ENCODE measurements around the gene SELENOT.
"Not testable (repeated sequence)": the region's sequence is repeated elsewhere in the genome, so short reads cannot be mapped to it uniquely, and the experiment has no call there.

Gene SELENOT, protein sequence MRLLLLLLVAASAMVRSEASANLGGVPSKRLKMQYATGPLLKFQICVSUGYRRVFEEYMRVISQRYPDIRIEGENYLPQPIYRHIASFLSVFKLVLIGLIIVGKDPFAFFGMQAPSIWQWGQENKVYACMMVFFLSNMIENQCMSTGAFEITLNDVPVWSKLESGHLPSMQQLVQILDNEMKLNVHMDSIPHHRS

GRCh38 chr3:150603153-150603979 is at the start of gene SELENOT:
SELENOT (plus strand) TSS chr3:150603321; CDS start chr3:150603363, 42 bp downstream.
- peak; percentile 93 to 98 for DNase-seq

- DNase-seq = no peak
Measured at GRCh38 chr3:150555859-150556436, 47.2 kb upstream of the SELENOT start.

- no peak for DNase-seq
Measured at GRCh38 chr3:150556792-150557191, 46.3 kb upstream of the SELENOT start.

- DNase-seq = no peak
Measured at GRCh38 chr3:150557725-150558124, 45.4 kb upstream of the SELENOT start.

DNA sequence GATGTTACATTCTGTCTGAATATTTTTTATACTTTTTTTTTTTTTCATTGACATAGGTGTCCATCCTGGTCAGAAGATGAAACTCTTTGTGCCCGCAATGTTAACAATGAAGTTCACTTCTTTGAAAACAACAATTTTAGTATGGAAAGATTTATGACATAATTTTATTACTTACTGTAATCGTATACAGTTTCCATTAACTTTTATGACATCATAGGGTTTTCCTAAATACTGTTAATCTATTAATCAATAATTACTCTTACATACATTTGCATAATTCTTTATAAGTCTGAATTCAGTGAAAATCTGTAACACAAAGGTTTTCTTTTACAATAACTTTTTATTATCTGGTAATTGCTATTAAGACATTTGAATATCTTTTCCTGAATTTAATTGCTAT is 38.9 kb upstream of the SELENOT start:
- no peak for DNase-seq

DNA sequence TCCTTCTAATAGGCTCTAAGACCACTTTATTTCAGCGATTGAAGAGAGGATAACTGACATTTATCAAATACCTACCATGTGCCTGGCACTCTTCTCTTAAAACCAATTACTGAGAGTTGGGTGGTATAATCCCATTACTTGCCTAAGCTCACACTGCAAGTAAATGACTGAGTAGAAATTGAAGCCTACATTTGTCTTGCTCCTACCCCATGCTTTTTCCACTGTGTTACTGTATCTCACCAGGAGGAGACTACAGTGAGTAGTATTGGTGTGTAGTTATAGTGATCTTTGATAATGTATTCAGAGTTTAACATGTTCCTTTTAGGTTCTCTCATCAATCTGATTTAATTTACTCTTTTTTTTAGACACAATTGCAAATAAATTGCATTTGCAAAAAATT is 35.8 kb upstream of the SELENOT start:
- DNase-seq = no peak

- peak in 1 of 2 experiments; percentile 16 for DNase-seq
Measured at GRCh38 chr3:150577855-150578254, 25.3 kb upstream of the SELENOT start.

DNA sequence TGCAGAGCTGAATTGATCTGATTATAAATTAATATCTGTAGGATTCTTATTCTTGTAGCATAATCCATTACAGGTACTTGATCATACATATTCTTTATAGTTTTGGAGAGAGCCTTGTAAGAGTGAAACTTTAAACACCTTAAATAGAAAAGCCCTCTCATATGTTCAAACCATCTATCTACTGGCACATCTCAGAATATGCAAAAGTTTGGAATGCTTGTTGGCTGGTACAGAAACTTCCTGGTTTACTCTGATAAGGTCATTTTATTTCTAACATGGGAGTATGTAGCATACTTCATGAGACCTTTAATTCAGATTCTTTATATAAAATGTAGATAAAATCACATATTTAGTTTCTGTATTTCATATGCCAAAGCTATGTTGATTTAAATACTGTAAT is 21.9 kb upstream of the SELENOT start:
- DNase-seq = no peak

DNA sequence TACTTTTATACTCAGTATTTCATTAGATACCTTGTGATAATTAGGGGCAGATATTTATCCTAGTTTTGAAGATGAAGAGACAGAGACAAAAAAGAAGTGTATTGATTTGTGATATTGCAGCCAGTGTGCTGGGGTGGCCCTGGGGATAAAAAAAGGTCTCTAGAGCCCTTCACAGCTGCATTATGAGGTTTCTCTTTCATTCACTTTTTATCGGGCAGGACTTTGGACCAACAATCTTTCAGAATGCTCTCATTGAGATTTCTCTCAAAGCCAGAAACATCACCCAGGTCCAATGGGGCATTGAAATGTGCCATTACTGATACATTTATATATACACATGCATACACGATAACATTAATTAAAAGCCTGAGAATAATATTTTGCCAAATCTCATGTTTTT is 20.5 kb upstream of the SELENOT start:
- DNase-seq = no peak

- DNase-seq = no peak
Measured at GRCh38 chr3:150583028-150583427, 20.1 kb upstream of the SELENOT start.

GRCh38 chr3:150588027-150588830 is 14.9 kb upstream of the SELENOT start:
- no peak for DNase-seq

DNA sequence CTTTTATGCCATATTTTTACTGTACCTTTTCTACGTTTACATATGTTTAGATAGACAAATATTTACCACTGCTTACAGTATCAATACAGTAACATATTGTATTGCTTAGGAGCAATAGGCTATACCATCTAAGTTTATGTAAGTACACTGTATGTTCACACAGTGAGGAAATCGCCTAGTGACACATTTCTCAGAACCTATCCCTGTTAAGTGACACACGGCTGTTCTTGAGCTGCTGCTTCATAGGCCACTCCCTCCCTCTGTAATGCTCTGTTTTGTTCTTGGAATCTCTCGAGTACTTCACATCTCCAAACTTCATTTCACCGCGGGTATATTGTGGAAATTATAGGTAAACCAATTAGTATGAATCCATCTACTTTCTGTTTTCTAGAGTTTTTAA is 13.4 kb upstream of the SELENOT start:
- DNase-seq = no peak

GRCh38 chr3:150594150-150594549 is 9.0 kb upstream of the SELENOT start:
- DNase-seq = no peak

DNA sequence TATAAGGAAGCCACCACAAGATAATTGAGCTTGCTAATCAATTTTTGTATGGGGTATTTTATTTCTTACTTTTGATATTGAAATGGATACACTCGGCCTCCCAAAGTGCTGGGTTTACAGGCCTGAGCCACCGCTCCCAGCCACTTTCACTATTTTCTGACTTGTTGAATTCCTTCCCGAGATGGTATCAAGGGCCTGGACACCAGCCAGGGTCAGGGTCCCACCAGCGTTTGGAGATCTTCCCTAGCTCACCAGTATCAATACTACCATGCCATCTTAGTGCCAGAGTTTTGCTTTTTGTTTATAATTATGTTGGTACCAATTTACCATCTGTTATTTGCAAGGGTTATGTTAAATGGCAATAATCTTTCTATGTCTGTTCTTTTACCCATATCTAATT is 5.5 kb upstream of the SELENOT start:
- DNase-seq = no peak

- DNase-seq = no peak
Measured at GRCh38 chr3:150599611-150600297, 3.4 kb upstream of the SELENOT start.

DNA sequence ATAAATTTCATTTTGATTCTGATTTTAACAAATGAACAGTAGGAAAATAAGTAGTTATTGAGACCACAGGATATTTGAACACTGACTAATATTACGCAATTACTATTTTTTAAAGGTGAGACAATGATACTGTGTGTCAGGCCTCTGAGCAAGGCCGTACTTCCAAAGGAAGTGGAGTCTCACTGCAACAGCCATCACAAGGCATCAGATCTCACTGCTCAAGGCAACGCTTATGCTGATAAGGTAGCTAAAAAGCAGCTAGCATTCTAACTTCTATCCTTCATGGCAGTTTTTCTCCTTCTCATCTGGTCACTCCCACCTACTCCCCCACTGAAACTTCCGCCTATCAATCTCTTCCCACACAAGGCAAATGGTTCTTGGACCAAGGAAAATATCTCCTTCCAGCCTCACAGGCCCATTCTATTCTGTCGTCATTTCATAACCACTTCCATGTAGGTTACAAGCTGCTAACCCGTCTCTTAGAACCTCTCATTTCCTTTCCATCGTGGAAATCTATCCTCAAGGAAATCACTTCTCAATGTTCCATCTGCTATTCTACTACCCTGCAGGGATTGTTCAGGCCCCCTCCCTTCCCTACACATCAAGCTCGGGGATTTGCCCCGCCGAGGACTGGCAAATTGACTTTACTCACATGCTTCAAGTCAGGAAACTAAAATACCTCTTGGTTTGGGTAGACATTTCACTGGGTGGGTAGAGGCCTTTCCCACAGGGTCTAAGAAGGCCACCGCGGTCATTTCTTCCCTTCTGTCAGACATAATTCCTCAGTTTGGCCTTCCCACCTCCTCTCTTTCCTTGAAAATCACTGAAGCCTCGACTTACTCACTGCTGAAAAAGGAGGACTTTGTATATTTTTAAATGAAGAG is 2.2 kb upstream of the SELENOT start:
- not testable (repeated sequence) for DNase-seq

GRCh38 chr3:150602426-150603152 is 532 bp upstream of the SELENOT start:
- DNase-seq = no peak

DNA sequence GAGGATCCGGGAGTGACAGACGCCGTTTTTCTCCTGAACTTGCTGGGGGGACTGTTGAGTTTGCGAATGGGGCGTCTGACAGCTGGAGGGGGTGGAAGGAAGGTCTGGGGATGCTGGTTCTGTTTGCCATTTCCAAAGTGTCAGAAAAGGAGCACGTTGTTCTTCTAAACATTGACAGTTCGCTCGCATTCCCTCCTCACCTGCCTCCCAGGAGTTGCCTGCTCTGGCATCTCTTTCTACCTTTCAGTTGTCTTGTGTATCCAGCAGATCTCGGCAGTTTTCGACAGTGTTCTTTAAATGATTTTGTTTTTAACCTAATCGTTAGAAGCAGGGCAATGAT is 829 bp downstream of the SELENOT start:
- DNase-seq = peak; percentile 62 to 65

- no peak for DNase-seq
Measured at GRCh38 chr3:150605998-150606641, 3.0 kb downstream of the SELENOT start.

DNA sequence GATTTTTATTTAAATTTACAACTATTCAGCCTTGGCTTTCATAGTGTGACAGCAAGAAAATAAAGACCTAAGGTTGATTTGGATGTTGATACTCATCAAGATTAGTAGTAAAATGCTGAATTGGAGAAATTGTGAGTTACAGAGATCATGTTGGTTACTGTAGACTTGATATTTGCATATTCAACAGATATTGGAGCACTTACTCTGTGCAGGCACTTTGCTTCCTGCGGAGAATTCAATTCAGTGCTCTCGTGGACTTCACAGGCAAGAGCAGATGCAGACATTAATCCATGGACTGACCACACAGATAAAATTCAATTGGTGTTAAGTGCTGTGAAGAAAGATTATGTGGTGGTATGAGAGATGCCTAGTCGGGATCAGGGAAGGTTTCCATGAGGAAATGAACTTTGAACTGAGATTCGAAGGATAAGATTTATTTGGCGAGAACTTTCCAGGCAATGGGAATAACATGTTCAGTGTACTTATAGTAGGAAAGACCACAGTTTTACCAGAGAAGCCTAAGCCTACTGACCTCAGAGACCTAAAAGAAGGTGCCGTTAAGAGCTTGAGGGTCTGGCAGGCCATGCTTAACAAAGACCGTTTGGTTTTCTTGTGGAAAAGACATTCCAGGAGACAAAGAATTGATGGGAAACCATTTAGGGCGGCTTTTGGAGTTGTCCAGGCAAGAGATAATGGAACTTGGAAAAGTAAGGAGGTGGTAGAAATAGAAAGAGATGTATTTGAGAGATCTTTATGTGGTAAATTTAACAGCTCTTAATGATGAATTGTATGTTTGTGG is 4.3 kb downstream of the SELENOT start:
- peak; percentile 68 to 84 for DNase-seq

All from NCI-H526 (cell line).